Measurements from ENCODE around the gene ADM2.

DNA sequence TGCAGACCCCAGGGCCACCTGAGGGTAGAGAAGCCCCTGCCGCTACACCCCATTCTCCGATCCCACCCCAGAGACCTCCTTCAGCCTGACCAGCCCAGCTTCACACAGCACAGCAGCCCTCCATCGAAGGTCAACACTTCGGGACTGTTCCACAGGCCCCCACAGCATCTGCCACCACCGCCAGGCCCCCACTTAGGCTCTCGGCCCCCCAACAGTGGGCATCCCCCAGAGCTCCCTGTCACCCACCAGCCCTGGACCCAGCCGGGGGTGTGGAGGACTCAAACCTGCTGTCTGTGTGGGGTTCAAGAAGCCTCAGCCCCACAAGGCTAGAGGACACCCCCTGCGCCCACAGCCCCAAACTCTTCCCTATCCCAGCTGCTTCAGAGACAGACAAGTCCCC is 12.7 kb upstream of the ADM2 start:
- TF ChIP-seq, protein P1, sequence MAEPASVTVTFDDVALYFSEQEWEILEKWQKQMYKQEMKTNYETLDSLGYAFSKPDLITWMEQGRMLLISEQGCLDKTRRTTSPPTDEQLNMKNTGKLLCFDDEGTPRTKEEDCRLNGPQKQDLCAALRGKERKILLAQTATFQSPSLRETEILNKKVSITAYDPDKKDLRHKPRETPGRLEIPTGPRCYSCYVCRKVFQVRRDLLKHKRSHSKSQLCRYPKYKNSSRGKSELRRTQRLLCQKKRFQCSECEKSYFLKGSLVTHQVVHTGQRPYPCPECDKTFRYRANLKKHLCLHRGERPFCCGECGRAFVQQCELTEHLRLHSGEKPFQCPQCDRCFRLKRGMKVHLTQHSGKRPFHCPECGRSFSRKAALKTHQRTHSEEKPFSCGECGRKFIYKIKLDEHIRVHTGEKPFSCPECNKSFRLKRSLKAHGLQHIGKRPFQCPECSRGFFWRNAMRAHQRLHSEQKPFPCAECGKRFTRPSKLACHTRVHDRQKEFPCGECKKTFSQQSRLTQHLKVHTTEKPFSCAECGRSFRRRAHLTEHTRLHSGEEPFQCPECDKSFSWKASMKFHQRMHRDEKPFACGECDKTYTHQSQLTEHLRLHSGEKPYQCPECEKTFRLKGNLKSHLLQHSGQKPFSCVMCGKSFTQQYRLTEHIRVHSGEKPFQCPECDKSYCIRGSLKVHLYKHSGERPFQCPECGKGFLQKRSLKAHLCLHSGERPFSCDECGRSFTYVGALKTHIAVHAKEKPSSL (CRISPR knock-in tag; conservative IDR thresholded peaks at IDR 0.05) = no peak
- TF ChIP-seq, protein P2, sequence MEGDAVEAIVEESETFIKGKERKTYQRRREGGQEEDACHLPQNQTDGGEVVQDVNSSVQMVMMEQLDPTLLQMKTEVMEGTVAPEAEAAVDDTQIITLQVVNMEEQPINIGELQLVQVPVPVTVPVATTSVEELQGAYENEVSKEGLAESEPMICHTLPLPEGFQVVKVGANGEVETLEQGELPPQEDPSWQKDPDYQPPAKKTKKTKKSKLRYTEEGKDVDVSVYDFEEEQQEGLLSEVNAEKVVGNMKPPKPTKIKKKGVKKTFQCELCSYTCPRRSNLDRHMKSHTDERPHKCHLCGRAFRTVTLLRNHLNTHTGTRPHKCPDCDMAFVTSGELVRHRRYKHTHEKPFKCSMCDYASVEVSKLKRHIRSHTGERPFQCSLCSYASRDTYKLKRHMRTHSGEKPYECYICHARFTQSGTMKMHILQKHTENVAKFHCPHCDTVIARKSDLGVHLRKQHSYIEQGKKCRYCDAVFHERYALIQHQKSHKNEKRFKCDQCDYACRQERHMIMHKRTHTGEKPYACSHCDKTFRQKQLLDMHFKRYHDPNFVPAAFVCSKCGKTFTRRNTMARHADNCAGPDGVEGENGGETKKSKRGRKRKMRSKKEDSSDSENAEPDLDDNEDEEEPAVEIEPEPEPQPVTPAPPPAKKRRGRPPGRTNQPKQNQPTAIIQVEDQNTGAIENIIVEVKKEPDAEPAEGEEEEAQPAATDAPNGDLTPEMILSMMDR (IDR thresholded peaks at IDR 0.05) = no peak
- TF ChIP-seq, protein P3, sequence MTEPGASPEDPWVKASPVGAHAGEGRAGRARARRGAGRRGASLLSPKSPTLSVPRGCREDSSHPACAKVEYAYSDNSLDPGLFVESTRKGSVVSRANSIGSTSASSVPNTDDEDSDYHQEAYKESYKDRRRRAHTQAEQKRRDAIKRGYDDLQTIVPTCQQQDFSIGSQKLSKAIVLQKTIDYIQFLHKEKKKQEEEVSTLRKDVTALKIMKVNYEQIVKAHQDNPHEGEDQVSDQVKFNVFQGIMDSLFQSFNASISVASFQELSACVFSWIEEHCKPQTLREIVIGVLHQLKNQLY (CRISPR knock-in tag; IDR thresholded peaks at IDR 0.05) = no peak
- no peak for TF ChIP-seq FOXJ3 (CRISPR knock-in tag; IDR thresholded peaks at IDR 0.05; ENCODE audit: borderline replicate concordance)
- TF ChIP-seq, protein P4, sequence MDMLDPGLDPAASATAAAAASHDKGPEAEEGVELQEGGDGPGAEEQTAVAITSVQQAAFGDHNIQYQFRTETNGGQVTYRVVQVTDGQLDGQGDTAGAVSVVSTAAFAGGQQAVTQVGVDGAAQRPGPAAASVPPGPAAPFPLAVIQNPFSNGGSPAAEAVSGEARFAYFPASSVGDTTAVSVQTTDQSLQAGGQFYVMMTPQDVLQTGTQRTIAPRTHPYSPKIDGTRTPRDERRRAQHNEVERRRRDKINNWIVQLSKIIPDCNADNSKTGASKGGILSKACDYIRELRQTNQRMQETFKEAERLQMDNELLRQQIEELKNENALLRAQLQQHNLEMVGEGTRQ (CRISPR knock-in tag; IDR thresholded peaks at IDR 0.05) = no peak
- TF ChIP-seq, protein P5, sequence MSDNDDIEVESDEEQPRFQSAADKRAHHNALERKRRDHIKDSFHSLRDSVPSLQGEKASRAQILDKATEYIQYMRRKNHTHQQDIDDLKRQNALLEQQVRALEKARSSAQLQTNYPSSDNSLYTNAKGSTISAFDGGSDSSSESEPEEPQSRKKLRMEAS (CRISPR knock-in tag; IDR thresholded peaks at IDR 0.05) = no peak
- TF ChIP-seq ZNF232 (CRISPR knock-in tag; IDR thresholded peaks at IDR 0.05) = no peak
- TF ChIP-seq, protein P6, sequence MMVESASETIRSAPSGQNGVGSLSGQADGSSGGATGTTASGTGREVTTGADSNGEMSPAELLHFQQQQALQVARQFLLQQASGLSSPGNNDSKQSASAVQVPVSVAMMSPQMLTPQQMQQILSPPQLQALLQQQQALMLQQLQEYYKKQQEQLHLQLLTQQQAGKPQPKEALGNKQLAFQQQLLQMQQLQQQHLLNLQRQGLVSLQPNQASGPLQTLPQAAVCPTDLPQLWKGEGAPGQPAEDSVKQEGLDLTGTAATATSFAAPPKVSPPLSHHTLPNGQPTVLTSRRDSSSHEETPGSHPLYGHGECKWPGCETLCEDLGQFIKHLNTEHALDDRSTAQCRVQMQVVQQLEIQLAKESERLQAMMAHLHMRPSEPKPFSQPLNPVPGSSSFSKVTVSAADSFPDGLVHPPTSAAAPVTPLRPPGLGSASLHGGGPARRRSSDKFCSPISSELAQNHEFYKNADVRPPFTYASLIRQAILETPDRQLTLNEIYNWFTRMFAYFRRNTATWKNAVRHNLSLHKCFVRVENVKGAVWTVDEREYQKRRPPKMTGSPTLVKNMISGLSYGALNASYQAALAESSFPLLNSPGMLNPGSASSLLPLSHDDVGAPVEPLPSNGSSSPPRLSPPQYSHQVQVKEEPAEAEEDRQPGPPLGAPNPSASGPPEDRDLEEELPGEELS (CRISPR knock-in tag; IDR thresholded peaks at IDR 0.05) = no peak
- no peak for TF ChIP-seq ZNF263 (CRISPR knock-in tag; IDR thresholded peaks at IDR 0.05; ENCODE audit: low read depth)
- no peak for TF ChIP-seq NR1H2 (CRISPR knock-in tag; IDR thresholded peaks at IDR 0.05)
